Measurements from ENCODE around the gene WNT8B.

Gene WNT8B

DNA sequence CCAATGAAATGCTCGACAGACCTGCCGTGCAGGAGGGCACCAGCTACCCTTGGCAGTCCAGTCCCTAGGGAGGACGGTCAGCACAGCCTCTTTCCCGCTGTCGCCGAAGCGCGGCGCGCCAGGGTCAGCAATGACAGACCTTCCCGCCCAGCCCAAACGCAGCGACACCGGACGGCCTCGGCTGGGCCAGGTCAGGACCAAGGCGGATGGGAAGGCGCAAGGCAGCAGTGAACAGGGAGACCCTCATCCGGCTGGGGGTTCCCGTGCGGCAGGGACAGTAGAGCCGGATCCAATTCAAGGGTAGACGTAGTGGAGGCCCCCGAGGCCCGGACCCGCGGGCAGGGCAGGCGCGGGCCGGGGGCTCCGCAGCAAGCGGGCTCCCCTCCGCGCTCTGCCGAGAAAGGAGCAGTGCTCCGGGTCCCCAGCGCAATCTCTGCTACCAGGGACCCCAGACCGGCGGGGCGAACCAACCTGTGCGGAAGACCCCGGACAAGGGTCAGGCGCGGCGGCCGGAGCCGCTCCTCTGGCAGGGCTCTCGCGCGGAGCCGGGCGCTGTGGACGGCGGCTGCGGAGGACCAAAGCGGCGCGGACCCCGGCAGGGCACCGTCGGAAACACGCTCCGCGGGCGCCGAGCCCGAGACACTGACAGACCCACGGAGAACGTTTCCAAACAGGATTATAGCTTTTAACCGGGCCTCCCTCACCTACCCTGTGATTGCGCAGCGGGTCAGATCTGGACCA lies 56.7 kb downstream of the WNT8B start, which contains the start of gene SEC31B:
Gene SEC31B (minus strand): TSS at position 551 of the 741 bp plus-strand sequence. CDS start 2,909 bp downstream, outside the sequence.
- DNase-seq: no peak

DNA sequence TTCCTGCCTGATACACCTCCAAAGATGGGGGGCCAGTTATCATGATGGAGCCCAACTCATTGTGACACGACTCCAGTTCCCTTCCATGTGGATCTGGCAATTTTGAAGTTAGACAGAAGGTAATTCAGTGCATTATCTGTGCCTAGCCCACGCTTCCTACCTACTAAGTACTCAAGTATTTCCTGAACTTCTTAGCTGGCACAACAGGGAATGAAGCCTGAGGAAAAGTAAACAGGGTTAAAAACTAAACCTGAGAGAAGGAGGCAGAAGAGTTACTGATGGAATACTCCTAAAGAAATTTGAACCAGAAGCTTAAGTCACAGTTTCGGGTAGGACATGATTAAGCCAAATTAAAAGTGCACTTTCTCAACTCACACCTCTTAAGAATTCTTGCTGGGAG lies 58.0 kb downstream of the WNT8B start:
- DNase-seq: no peak

DNA sequence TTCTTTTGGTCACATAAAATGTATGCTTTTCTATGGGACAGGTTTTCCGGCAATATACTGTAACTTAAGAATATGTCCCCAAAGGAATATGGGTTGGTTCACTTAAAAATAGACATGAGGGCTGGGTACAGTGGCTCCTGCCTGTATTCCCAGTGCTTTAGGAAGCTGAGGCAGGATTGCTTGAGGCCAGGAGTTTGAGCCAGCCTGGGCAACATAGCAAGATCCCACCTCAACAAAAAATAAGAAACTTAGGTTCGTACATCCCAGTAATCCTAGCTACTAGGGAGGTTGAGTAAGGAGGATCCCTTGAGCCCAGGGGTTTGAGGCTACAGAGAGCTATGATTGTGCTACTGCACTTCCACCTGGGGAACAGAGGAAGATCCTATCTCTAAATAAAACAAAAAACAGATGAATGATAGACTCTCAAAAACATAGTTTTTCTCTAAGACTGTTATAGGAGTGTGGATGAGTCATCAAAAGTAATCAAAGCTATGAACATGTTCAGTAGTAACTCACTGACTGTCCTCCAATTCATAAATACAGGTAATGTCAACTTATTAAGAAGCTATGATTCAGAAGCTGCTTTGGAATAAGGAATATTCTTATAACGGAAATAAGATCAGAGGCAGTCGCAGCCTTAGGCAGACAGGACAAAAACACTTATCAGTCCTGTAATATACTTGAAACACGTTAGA lies 59.4 kb downstream of the WNT8B start:
- no peak for DNase-seq

DNA sequence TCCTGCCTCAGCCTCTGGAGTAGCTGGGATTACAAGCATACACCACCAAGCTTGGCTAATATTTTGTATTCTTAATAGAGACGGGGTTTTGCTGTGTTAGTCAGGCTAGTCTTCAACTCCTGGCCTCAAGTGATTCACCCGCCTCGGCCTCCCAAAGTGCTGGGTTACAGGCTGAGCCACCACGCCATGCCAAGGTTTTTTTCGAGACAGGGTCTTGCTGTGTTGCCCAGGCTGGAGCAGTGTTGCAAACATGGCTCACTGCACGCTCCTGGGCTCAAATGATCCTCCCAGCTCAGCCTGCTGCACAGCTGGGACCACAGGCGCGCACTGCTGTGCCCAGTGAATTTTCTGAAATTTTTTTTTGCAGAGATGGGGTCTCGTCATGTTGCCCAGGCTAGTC lies 60.1 kb downstream of the WNT8B start:
- no peak for DNase-seq

DNA sequence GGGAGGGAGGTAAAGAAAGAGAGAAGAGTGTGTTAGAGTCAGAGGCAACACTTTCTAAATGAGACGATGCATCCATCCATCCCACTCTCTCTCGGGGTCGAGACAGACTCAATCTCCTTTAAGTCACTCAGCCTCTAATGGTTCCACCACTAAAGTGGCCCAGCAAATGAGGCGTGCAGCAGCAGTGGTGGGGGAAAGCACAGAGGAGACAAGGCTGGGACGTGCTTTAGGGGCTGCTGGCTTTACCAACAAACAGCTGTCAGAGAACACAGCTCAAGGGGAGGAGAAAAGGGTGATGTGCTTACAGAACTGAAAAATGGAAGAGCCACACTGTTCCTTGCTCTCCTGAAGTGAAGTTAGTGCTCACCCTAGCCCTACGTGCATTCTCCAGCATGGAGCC lies 61.4 kb downstream of the WNT8B start:
- DNase-seq: no peak

DNA sequence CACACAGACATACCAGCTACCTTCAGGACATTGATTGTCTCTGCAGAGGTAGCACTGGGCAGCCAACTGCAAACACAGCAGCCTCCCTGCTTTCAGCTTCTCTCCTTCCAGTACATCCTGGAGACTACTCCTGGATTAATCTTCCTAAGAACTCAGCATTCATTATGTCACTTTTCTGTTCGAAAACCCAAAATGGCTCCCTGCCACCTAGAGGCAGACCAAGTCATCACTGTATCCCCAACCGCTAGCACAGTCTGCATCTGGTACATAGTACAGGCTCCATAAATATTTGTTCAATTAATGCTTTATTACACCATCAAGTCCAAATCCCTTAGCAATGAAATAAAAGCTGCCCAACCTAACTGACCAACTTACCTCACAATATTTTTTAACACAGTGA lies 61.8 kb downstream of the WNT8B start:
- no peak for DNase-seq

DNA sequence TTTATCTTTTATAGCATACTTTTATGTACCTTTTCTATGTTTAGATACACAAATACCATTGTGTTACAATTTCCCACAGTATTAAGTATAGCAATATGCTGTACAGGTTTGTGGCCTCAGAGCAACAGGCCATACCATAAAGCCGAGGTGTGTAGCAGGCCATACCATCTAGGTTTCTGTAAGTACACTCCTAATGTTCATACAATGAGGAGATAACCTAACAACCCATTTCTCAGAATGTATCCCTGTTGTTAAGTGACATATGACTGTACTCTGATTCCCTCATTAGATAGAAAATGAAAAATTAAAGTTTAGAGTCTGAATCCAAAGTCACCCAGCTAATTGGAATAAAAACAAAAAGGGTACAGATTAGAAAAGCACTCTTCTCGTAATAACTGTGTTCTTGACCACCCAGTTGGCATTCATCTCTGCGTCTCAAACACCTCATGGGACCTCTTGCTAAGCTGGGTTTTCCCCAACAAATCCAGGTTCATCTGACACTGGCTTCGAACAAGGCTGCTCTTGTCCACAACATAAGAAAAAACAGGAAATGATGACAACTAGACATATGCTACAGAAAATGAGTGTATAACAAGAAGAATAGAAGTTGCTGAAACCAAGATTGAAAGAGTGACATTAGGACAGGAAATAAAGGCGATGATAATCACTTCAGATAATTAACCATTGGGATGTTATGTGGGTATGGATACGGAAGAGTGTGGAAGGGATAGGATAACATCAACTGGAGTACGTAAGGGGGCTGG lies 65.5 kb downstream of the WNT8B start:
- DNase-seq: peak in 1 of 5 donors; percentile 53

DNA sequence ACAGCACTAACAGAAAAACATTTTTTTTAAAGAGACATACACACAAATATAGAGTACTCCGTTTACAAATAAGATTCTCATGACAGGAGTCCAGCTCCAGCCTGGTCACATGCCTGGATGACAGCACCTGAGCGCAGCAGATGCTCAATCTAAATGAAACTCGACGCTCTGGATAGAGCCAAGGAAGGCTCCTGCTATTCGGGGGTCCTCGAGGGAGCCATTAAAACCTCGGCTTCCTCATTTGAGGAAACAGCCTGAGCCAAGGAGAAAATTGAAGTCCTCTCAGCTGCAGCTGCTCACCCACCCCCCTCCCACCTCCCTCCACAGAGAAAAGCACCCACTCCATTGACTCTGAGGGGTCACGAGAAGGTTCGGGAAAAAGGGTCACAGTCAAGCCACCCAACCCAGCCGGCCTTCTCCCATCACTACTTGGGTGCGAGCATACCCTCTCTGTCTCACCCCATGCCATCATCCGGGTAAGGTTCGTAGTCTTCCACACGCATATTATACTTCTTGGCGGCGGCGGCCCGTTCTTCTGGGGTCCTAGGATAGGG lies 66.2 kb downstream of the WNT8B start:
- no peak for DNase-seq

DNA sequence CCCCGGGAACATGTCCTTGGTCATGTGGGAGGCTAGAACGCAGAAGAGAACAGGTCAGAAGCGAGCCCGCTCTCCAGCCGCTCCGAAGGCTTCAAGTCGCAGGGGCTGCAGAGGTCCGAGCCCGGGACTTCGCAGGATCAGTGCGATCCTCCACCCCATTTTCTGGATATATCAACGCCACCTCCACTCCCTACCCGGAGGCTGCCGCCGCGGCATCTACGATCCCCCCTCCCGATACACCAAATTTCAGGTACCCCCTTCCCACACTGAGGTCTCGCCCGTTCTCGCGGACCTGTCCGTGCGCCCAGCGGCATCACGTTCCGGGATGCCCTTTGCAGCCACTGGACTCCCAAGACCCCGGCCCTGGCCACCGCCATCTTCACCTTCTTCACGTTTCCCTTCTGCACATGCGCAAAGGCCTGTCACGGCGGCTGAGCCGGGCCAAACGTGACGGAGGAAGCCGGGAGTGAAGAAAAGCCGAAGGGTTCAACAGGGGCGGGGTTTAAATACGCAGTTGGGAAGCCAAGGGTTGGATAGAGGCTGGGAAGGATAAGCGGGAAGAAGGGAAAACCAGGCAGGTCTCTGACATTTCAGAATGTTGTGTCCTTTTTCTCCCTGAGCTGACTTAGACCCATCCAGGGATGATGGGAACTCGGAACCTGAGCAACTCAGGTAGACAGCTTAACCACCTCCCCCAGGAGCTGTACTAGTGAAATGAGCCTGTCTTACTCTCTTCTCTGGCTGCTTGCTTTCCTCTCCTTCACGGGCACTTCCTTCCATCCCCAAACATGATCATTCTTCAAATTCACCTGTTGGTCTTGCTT lies 66.9 kb downstream of the WNT8B start, which contains the start of gene NDUFB8:
Gene NDUFB8 (minus strand): TSS at position 397 of the 824 bp plus-strand sequence. CDS start 20 bp downstream, at position 377.
- DNase-seq: peak; percentile 66 to 87 (median 76)

DNA sequence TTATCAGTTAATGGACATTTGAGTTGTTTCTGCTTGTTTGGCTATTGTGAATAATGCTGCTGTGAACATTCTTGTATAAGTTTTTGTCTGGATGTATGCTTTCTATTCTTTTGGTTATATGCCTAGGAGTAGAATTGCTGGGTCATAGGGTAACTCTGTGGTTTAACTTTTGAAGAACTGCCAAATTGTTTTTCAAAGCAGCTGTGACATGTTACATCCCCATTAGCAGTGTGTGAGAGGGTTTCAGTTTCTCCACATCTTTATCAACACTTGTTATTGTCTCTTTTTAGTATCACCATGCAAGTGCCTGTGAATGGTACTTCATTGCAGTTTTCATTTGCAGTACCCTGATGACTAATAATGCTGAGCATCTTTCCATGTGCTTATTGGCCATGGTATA lies 69.0 kb downstream of the WNT8B start:
- DNase-seq: peak in 1 of 5 donors; percentile 51

All from T-helper 1 cell (primary cell).